Mucosa of stomach (tissue), 1 donor: ENCODE results near the gene SCRN2.

ENCODE experiments used
- H3K27me3 ChIP-seq: one replicate; pipeline ENCODE4 v1.7.0; 2013; ENCODE audit warnings: mild to moderate bottlenecking, low read length; ENCODE audit not compliant: control insufficient read depth, insufficient read depth
- H3K36me3 ChIP-seq: one replicate; pipeline ENCODE4 v1.7.0; 2013; ENCODE audit warnings: low read length; ENCODE audit not compliant: control insufficient read depth, insufficient read depth
- H3K4me1 ChIP-seq: one replicate; pipeline ENCODE4 v1.7.0; 2013; ENCODE audit warnings: mild to moderate bottlenecking, low read length; ENCODE audit not compliant: control insufficient read depth, insufficient read depth
- H3K4me3 ChIP-seq: one replicate; pipeline ENCODE4 v1.7.0; 2013; ENCODE audit warnings: low read length
- H3K9ac ChIP-seq: one replicate; pipeline ENCODE4 v1.7.0; 2013; ENCODE audit warnings: mild to moderate bottlenecking, low read length, moderate library complexity
- H3K9me3 ChIP-seq: one replicate; pipeline ENCODE4 v1.7.0; 2013; ENCODE audit warnings: mild to moderate bottlenecking, low read length, moderate library complexity; ENCODE audit not compliant: control insufficient read depth
- donor health status: Pancreatic carcinoma.

Gene SCRN2

GRCh38 chr17:47838636-47839035 lies 2.4 kb downstream of the SCRN2 start:
- no peak overlapping the region for H3K9ac ChIP-seq
- peaks cover 37% of the 10 kb centered on the region for H3K4me1 ChIP-seq
- H3K4me3 ChIP-seq = no peak overlapping the region
- H3K27me3 ChIP-seq = no peaks in the 10 kb centered on the region
- no peaks in the 10 kb centered on the region for H3K36me3 ChIP-seq
- no peaks in the 10 kb centered on the region for H3K9me3 ChIP-seq

- Histone ChIP-seq H3K4me1 (peaks cover 26% of the 10 kb centered on the region), H3K9ac (no peak overlapping the region), H3K36me3 (no peaks in the 10 kb centered on the region)
These were observed 3.6 kb downstream of the SCRN2 start for GRCh38 chr17:47837401-47838039.

GRCh38 chr17:47836601-47837000 lies 4.5 kb downstream of the SCRN2 start:
- H3K9ac ChIP-seq = no peak overlapping the region
- no peaks in the 10 kb centered on the region for H3K36me3 ChIP-seq
- no peaks in the 10 kb centered on the region for H3K9me3 ChIP-seq
- no peaks in the 10 kb centered on the region for H3K27me3 ChIP-seq
- H3K4me1 ChIP-seq = peaks cover 22% of the 10 kb centered on the region
- no peak overlapping the region for H3K4me3 ChIP-seq

More at GRCh38 chr17:47837401-47838039, 3.6 kb downstream of the SCRN2 start:
- Histone ChIP-seq H3K27me3 (no peaks in the 10 kb centered on the region), H3K9me3 (no peaks in the 10 kb centered on the region), H3K4me3 (no peak overlapping the region)

- Histone ChIP-seq H3K9ac (no peak overlapping the region), H3K9me3 (no peaks in the 10 kb centered on the region), H3K36me3 (no peaks in the 10 kb centered on the region), H3K4me1 (peaks cover 21% of the 10 kb centered on the region), H3K4me3 (no peak overlapping the region), H3K27me3 (no peaks in the 10 kb centered on the region)
These were observed 6.3 kb downstream of the SCRN2 start for GRCh38 chr17:47834756-47835155.

GRCh38 chr17:47831934-47832327 lies 9.1 kb downstream of the SCRN2 start:
- peaks cover 16% of the 10 kb centered on the region for H3K4me1 ChIP-seq

GRCh38 chr17:47831003-47831933 lies 9.8 kb downstream of the SCRN2 start, which contains the start of the genes LRRC46 and MRPL10:
LRRC46 (plus strand) TSS chr17:47831670; CDS start chr17:47831990, 320 bp downstream.
MRPL10 (minus strand) TSS chr17:47831541; CDS start chr17:47831511, 30 bp downstream.
- peak within 1 kb of the TSS; percentile 85 for H3K4me3 ChIP-seq
- H3K27me3 ChIP-seq = no peaks in the 10 kb centered on the region
- peaks cover 10% of the 10 kb centered on the region for H3K36me3 ChIP-seq
- peak within 1 kb of the TSS; percentile 81 for H3K9ac ChIP-seq
- H3K9me3 ChIP-seq = no peaks in the 10 kb centered on the region
- H3K4me1 ChIP-seq = peaks cover 16% of the 10 kb centered on the region

More at GRCh38 chr17:47831934-47832327, 9.1 kb downstream of the SCRN2 start:
- peaks cover 9% of the 10 kb centered on the region for H3K36me3 ChIP-seq
- no peaks in the 10 kb centered on the region for H3K9me3 ChIP-seq
- no peak overlapping the region for H3K9ac ChIP-seq
- no peaks in the 10 kb centered on the region for H3K27me3 ChIP-seq
- peak overlapping the region; percentile 85 for H3K4me3 ChIP-seq

- Histone ChIP-seq H3K27me3 (no peaks in the 10 kb centered on the region), H3K4me3 (peak overlapping the region; percentile 85), H3K9ac (peak overlapping the region; percentile 81), H3K9me3 (no peaks in the 10 kb centered on the region), H3K4me1 (peaks cover 16% of the 10 kb centered on the region), H3K36me3 (peaks cover 10% of the 10 kb centered on the region)
These were observed 10.6 kb downstream of the SCRN2 start for GRCh38 chr17:47830396-47831002.

GRCh38 chr17:47829870-47830269 lies 11.2 kb downstream of the SCRN2 start:
- Histone ChIP-seq H3K36me3 (peaks cover 10% of the 10 kb centered on the region), H3K9ac (no peak overlapping the region), H3K27me3 (no peaks in the 10 kb centered on the region), H3K4me3 (no peak overlapping the region), H3K4me1 (peaks cover 16% of the 10 kb centered on the region), H3K9me3 (no peaks in the 10 kb centered on the region)

GRCh38 chr17:47823519-47823918 lies 17.6 kb downstream of the SCRN2 start:
- Histone ChIP-seq H3K9ac (no peak overlapping the region), H3K4me1 (peaks cover 23% of the 10 kb centered on the region), H3K27me3 (no peaks in the 10 kb centered on the region), H3K4me3 (no peak overlapping the region), H3K36me3 (peaks cover 26% of the 10 kb centered on the region), H3K9me3 (no peaks in the 10 kb centered on the region)

- Histone ChIP-seq H3K4me1 (peaks cover 31% of the 10 kb centered on the region), H3K27me3 (no peaks in the 10 kb centered on the region), H3K36me3 (peaks cover 28% of the 10 kb centered on the region), H3K9me3 (no peaks in the 10 kb centered on the region), H3K9ac (peak overlapping the region; percentile 94), H3K4me3 (no peak overlapping the region)
These were observed 18.3 kb downstream of the SCRN2 start for GRCh38 chr17:47822785-47823184.

- Histone ChIP-seq H3K27me3 (no peaks in the 10 kb centered on the region), H3K36me3 (peaks cover 35% of the 10 kb centered on the region), H3K4me1 (peaks cover 37% of the 10 kb centered on the region), H3K9ac (peak within 1 kb of the TSS; percentile 94), H3K9me3 (no peaks in the 10 kb centered on the region), H3K4me3 (peak within 1 kb of the TSS; percentile 98)
These were observed 19.4 kb downstream of the SCRN2 start, which contains the start of gene OSBPL7 for GRCh38 chr17:47821424-47822391. OSBPL7 (minus strand) TSS chr17:47821794; CDS start chr17:47820278, 1,516 bp downstream.
